HEK293 (cell line): ENCODE results near the gene MAML2.

ENCODE experiments used
- CTCF ChIA-PET: fragments of 350-600 bp; formaldehyde crosslinking; extraction: SDS; loops from one replicate; lab custom pipeline; 2021; ENCODE audit warnings: antibody characterized with exemption; lab: Yijun Ruan, JAX
- POLR2A ChIA-PET: fragments of 300-600 bp; formaldehyde crosslinking; extraction: SDS; loops from one replicate; lab custom pipeline; 2020; ENCODE audit warnings: antibody characterized with exemption, inconsistent platforms; lab: Yijun Ruan, JAX
- H3K27ac ChIP-seq: fragments of 200-500 bp; sonication (Bioruptor generic); 2 replicates; pipeline ENCODE4 v1.5.1; 2014; ENCODE audit warnings: low read depth, low read length, control low read depth, inconsistent platforms; ENCODE audit errors: extremely low read depth
- H3K36me3 ChIP-seq, 2 experiments: fragments of 200-500 bp in 1 of 2; sonication (Bioruptor generic) in 1 of 2; 1 replicate in 1 of 2; 2 replicates in 1 of 2; pipeline ENCODE4 v1.5.1; 2014 to 2017; ENCODE audit warnings: inconsistent platforms in 2 of 2, low read length in 2 of 2; ENCODE audit not compliant: control insufficient read depth in 2 of 2, insufficient read depth in 1 of 2
- H3K4me1 ChIP-seq: fragments of 200-500 bp; sonication (Bioruptor generic); 2 replicates; pipeline ENCODE4 v1.5.1; 2014; ENCODE audit warnings: mild to moderate bottlenecking, low read length, inconsistent platforms; ENCODE audit not compliant: control insufficient read depth, insufficient read depth
- H3K4me3 ChIP-seq: 2 replicates; pipeline ENCODE4 v1.5.1; 2011; ENCODE audit warnings: low read depth, mild to moderate bottlenecking, control low read depth, low read length, moderate library complexity
- H3K9me3 ChIP-seq: fragments of 200-500 bp; sonication (Bioruptor generic); 2 replicates; pipeline ENCODE4 v1.5.1; 2014; ENCODE audit warnings: low read depth, low read length, inconsistent platforms; ENCODE audit not compliant: control insufficient read depth, insufficient read depth
- HOXC10 ChIP-seq: sonication (generic); formaldehyde crosslinking; IDR thresholded peaks from 2 replicates; pipeline ENCODE4 v1.8.1; 2023; ENCODE audit warnings: mild to moderate bottlenecking, missing genetic modification reagents
- KLF16 ChIP-seq: fragments of 450-650 bp; formaldehyde crosslinking; IDR thresholded peaks from 2 replicates; pipeline ENCODE4 v1.5.1; 2017; ENCODE audit warnings: missing biosample characterization, missing genetic modification characterization
- PBX3 ChIP-seq: sonication (generic); formaldehyde crosslinking; IDR thresholded peaks from 2 replicates; pipeline ENCODE4 v1.8.1; 2022; ENCODE audit warnings: mild to moderate bottlenecking, moderate library complexity, missing genetic modification reagents
- SCRT1 ChIP-seq: fragments of 450-650 bp; formaldehyde crosslinking; IDR thresholded peaks from 2 replicates; pipeline ENCODE4 v1.5.1; 2016; ENCODE audit warnings: missing biosample characterization, missing genetic modification characterization, borderline replicate concordance
- SCRT2 ChIP-seq: fragments of 450-650 bp; formaldehyde crosslinking; IDR thresholded peaks from 2 replicates; pipeline ENCODE4 v1.5.1; 2016; ENCODE audit warnings: missing biosample characterization, missing genetic modification characterization
- YY1 ChIP-seq: fragments of 450-650 bp; formaldehyde crosslinking; IDR thresholded peaks from 2 replicates; pipeline ENCODE4 v1.5.1; 2018; ENCODE audit warnings: missing biosample characterization, missing genetic modification characterization
- ZBTB7A ChIP-seq: fragments of 450-650 bp; formaldehyde crosslinking; IDR thresholded peaks from 2 replicates; pipeline ENCODE4 v1.5.1; 2016; ENCODE audit warnings: low read depth, missing biosample characterization, missing genetic modification characterization
- ZFP69B ChIP-seq: fragments of 450-650 bp; formaldehyde crosslinking; IDR thresholded peaks from 2 replicates; pipeline ENCODE4 v1.5.1; 2016; ENCODE audit warnings: missing biosample characterization, missing genetic modification characterization
- ZNF133 ChIP-seq: fragments of 450-650 bp; formaldehyde crosslinking; IDR thresholded peaks from 2 replicates; pipeline ENCODE4 v1.5.1; 2016; ENCODE audit warnings: missing biosample characterization, missing genetic modification characterization
- ZNF146 ChIP-seq: fragments of 450-650 bp; formaldehyde crosslinking; IDR thresholded peaks from 2 replicates; pipeline ENCODE4 v1.5.1; 2016; ENCODE audit warnings: missing biosample characterization, missing genetic modification characterization
- ZNF274 ChIP-seq, 2 experiments: fragments of 200-500 bp in 1 of 2; fragments of 450-650 bp in 1 of 2; sonication (Bioruptor generic) in 1 of 2; formaldehyde crosslinking in 1 of 2; IDR thresholded peaks; 2 replicates each; pipeline versions ENCODE4 v1.5.1 to v1.6.1; 2014 to 2016; ENCODE audit warnings: borderline replicate concordance in 1 of 2, inconsistent platforms in 1 of 2, low read length in 1 of 2, missing biosample characterization in 1 of 2, missing genetic modification characterization in 1 of 2
- ZNF416 ChIP-seq: fragments of 450-650 bp; formaldehyde crosslinking; IDR thresholded peaks from 2 replicates; pipeline ENCODE4 v1.5.1; 2016; ENCODE audit warnings: missing biosample characterization, missing genetic modification characterization
- ZNF48 ChIP-seq: fragments of 450-650 bp; formaldehyde crosslinking; IDR thresholded peaks from 2 replicates; pipeline ENCODE4 v1.5.1; 2016; ENCODE audit warnings: missing biosample characterization, missing genetic modification characterization
- ZNF501 ChIP-seq: fragments of 450-650 bp; formaldehyde crosslinking; IDR thresholded peaks from 2 replicates; pipeline ENCODE4 v1.5.1; 2016; ENCODE audit warnings: missing biosample characterization, missing genetic modification characterization
- ZNF544 ChIP-seq: fragments of 450-650 bp; formaldehyde crosslinking; IDR thresholded peaks from 2 replicates; pipeline ENCODE4 v1.5.0; 2017; ENCODE audit warnings: missing biosample characterization, missing genetic modification characterization
- ZNF555 ChIP-seq: fragments of 450-650 bp; formaldehyde crosslinking; conservative IDR thresholded peaks from 2 replicates; pipeline ENCODE4 v1.5.1; 2017; ENCODE audit warnings: missing biosample characterization, mild to moderate bottlenecking, missing genetic modification characterization, inconsistent platforms
- ZNF585B ChIP-seq: fragments of 450-650 bp; formaldehyde crosslinking; IDR thresholded peaks from 2 replicates; pipeline ENCODE4 v1.5.1; 2016; ENCODE audit warnings: missing biosample characterization, missing genetic modification characterization
- ZNF660 ChIP-seq: fragments of 450-650 bp; IDR thresholded peaks from 2 replicates; pipeline ENCODE4 v1.5.1; 2018; ENCODE audit warnings: missing biosample characterization, mild to moderate bottlenecking, missing genetic modification characterization
- TF ChIP-seq, protein P1 (sequence below): fragments of 450-650 bp; formaldehyde crosslinking; IDR thresholded peaks from 2 replicates; pipeline ENCODE4 v1.5.1; 2016; ENCODE audit warnings: missing biosample characterization, missing genetic modification characterization
- TF ChIP-seq, protein P2 (sequence below): fragments of 450-650 bp; formaldehyde crosslinking; IDR thresholded peaks from 2 replicates; pipeline ENCODE4 v1.5.1; 2016; ENCODE audit warnings: missing biosample characterization, missing genetic modification characterization

MAML2 gene

GRCh38 chr11:95991545-95991944 is 351.4 kb downstream of the MAML2 start:
- H3K9me3 ChIP-seq, result no peaks in the 10 kb centered on the region
- H3K4me1 ChIP-seq, result no peaks in the 10 kb centered on the region
- H3K36me3 ChIP-seq, result no peaks in the 10 kb centered on the region
- TF ChIP-seq ZNF544 (tag by site-specific recombination), result no peak
- no peak for TF ChIP-seq ZNF416 (tag by site-specific recombination)
- no peak for TF ChIP-seq ZNF48 (tag by site-specific recombination)
- CTCF ChIA-PET, result no interaction called here
- POLR2A ChIA-PET, result no interaction called here
- no peak overlapping the region for H3K27ac ChIP-seq
- H3K4me3 ChIP-seq, result no peak overlapping the region

GRCh38 chr11:95991101-95991500 is 351.9 kb downstream of the MAML2 start:
- Histone ChIP-seq H3K27ac (no peak overlapping the region), H3K36me3 (no peaks in the 10 kb centered on the region), H3K4me1 (no peaks in the 10 kb centered on the region), H3K9me3 (no peaks in the 10 kb centered on the region), H3K4me3 (no peak overlapping the region)
- TF ChIP-seq PBX3 (CRISPR knock-in tag) (no peak), SCRT1 (tag by site-specific recombination) (no peak), SCRT2 (tag by site-specific recombination) (no peak), ZNF146 (tag by site-specific recombination) (no peak), ZNF585B (tag by site-specific recombination) (no peak), ZBTB7A (tag by site-specific recombination) (no peak), YY1 (no peak), ZNF544 (tag by site-specific recombination) (no peak), ZNF133 (tag by site-specific recombination) (no peak), ZNF555 (tag by site-specific recombination) (no peak), KLF16 (no peak), ZNF274 (IDR thresholded peaks at IDR 0.05; ENCODE audit: low read length) (no peak), ZNF274 (tag by site-specific recombination; IDR thresholded peaks at IDR 0.05; ENCODE audit: borderline replicate concordance) (no peak), ZFP69B (tag by site-specific recombination) (no peak), HOXC10 (CRISPR knock-in tag) (no peak)
- TF ChIP-seq, protein P1, sequence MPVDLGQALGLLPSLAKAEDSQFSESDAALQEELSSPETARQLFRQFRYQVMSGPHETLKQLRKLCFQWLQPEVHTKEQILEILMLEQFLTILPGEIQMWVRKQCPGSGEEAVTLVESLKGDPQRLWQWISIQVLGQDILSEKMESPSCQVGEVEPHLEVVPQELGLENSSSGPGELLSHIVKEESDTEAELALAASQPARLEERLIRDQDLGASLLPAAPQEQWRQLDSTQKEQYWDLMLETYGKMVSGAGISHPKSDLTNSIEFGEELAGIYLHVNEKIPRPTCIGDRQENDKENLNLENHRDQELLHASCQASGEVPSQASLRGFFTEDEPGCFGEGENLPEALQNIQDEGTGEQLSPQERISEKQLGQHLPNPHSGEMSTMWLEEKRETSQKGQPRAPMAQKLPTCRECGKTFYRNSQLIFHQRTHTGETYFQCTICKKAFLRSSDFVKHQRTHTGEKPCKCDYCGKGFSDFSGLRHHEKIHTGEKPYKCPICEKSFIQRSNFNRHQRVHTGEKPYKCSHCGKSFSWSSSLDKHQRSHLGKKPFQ (tag by site-specific recombination), result no peak
- TF ChIP-seq, protein P2, sequence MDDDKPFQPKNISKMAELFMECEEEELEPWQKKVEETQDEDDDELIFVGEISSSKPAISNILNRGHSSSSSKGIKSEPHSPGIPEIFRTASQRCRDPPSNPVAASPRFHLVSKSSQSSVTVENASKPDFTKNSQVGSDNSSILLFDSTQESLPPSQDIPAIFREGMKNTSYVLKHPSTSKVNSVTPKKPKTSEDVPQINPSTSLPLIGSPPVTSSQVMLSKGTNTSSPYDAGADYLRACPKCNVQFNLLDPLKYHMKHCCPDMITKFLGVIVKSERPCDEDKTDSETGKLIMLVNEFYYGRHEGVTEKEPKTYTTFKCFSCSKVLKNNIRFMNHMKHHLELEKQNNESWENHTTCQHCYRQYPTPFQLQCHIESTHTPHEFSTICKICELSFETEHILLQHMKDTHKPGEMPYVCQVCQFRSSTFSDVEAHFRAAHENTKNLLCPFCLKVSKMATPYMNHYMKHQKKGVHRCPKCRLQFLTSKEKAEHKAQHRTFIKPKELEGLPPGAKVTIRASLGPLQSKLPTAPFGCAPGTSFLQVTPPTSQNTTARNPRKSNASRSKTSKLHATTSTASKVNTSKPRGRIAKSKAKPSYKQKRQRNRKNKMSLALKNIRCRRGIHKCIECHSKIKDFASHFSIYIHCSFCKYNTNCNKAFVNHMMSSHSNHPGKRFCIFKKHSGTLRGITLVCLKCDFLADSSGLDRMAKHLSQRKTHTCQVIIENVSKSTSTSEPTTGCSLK (tag by site-specific recombination), result no peak
- CTCF ChIA-PET, result interaction anchor here (0.5 kb wide), 1 partner anchor 12 kb away, joined by 3 read pairs; no protein-coding TSS in a partner anchor
- POLR2A ChIA-PET, result no interaction called here

DNA sequence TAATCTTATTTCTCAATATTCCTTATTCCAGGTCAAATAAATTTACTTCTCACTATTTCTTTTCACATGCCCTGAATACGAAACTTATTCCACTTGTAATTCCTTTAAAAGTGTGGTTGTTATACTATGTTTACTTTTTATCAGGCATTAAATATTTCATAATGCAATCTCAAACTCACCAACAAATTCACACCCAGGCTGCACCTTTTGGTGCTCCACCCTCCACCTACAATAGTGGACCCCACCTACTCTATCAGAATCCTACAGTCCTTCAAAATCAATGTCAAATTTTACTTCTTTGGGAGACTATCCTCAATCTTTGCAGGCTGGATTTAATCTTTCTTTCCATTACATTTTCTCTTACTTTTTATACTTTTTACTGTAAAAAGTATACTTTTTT is 353.2 kb downstream of the MAML2 start:
- H3K27ac ChIP-seq, result no peak overlapping the region
- ChIA-PET POLR2A (no interaction called here), CTCF (no interaction called here)
- no peaks in the 10 kb centered on the region for H3K36me3 ChIP-seq
- TF ChIP-seq ZNF660 (no peak), ZNF501 (no peak)
- H3K9me3 ChIP-seq, result no peaks in the 10 kb centered on the region
- H3K4me1 ChIP-seq, result no peaks in the 10 kb centered on the region
- no peak overlapping the region for H3K4me3 ChIP-seq
